ENCODE measurements around the gene EDEM1.

DNA sequence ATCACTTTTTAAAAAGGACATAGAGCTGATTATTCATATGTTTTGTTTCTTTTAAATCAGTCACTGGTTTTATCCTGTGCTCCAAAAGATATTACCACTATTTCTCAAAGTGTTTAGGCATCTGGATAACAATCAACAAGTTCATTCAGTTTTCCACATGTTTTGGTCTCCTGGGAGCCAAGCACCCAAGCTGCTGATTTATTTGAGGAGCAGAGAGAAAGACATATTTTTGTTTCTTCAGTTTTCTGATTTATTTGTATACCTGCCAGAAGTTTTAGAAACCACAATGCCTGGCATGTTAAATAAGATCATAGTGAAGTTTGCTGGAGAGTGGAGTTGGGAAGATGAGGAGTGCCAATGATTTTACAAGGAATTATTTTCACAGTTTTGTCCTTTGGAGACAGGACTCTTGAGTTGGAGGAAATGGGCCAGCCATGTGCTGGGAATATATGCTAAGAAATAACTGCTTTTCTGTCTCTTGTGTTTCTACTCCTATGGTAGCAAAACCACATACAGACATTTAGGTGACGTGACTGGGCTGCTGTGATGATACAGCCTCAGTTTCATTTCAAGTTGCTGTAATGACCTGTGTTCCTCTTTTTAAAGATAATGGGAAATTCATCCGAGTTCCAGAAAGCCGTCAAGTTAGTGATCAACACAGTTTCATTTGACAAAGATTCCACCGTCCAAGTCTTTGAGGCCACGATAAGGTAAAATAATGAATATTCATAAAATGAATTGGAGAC, 11.7 kb downstream of the EDEM1 start:
- TF ChIP-seq EP300 (IDR thresholded peaks at IDR 0.05): no peak
- TF ChIP-seq, protein P1, sequence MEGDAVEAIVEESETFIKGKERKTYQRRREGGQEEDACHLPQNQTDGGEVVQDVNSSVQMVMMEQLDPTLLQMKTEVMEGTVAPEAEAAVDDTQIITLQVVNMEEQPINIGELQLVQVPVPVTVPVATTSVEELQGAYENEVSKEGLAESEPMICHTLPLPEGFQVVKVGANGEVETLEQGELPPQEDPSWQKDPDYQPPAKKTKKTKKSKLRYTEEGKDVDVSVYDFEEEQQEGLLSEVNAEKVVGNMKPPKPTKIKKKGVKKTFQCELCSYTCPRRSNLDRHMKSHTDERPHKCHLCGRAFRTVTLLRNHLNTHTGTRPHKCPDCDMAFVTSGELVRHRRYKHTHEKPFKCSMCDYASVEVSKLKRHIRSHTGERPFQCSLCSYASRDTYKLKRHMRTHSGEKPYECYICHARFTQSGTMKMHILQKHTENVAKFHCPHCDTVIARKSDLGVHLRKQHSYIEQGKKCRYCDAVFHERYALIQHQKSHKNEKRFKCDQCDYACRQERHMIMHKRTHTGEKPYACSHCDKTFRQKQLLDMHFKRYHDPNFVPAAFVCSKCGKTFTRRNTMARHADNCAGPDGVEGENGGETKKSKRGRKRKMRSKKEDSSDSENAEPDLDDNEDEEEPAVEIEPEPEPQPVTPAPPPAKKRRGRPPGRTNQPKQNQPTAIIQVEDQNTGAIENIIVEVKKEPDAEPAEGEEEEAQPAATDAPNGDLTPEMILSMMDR (IDR thresholded peaks at IDR 0.05): no peak
- TF ChIP-seq POLR2A (IDR thresholded peaks at IDR 0.05): no peak

Measured in ovary (tissue), 3 donors.